ENCODE measurements around the gene SEC23B. TPM values are rescaled to one million over a fixed set of nuclear protein-coding genes. Genes with fewer than 3 reads are reported as not detected.
A peak's percentile ranks its signal among the peaks of the same experiment; 100 is the strongest.

SEC23B gene
- total and polyA plus RNA-seq, 2 experiments from 2014 or later: 27.2 to 66.6 TPM

DNA sequence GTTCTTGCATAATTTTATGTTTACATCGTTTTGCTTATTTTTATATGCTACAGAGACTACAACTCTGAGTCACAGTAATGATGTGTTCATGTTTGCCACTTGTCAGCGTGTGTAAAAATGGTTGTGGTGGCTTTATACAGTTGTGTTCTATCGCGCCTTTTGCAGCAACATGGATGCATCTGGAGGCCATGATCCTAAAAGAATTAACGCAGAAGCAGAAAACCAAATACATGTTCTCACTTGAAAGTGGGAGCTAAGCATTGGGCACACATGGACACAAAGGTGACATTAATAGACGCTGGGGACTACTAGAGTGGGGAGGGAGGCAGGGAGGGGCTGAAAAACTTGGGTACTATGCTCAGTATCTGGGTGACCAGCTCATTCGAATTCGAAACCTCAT is 996 bp upstream of the SEC23B start:
- 0 out of 2 replicates have a peak, but pooled peaks cover 3% of the 10 kb centered on the region for H3F3A ChIP-seq (replicated peaks; ENCODE audit: low read depth)
- peaks cover 29% of the 10 kb centered on the region for H3K36me3 Mint-ChIP-seq (ENCODE audit: low read depth)
- ATAC-seq (no peak), DNase-seq (ENCODE audit: low spot score) (peak; percentile 4)
- H3K36me3 ChIP-seq (ENCODE audit: insufficient read depth): peaks cover 15% of the 10 kb centered on the region; the same call in 1 of the 2 replicates
- no peaks in the 10 kb centered on the region for H3K9me3 Mint-ChIP-seq
- H4K20me1 ChIP-seq (replicated peaks; ENCODE audit: insufficient read depth): no peaks in the 10 kb centered on the region
- H2AFZ ChIP-seq: peak overlapping the region; percentile 18; the same call in 1 of the 2 replicates
- H3K4me3 ChIP-seq: peak overlapping the region; percentile 84
- H3K27ac Mint-ChIP-seq: peak overlapping the region; percentile 100
- peaks cover 15% of the 10 kb centered on the region for H3K4me1 Mint-ChIP-seq
- peaks cover 14% of the 10 kb centered on the region for H3K4me1 ChIP-seq (ENCODE audit: insufficient read depth)
- TF ChIP-seq STAT1 (IDR thresholded peaks at IDR 0.05; ENCODE audit: unreplicated experiment) (no peak), EZH2phosphoT487 (IDR thresholded peaks at IDR 0.05; ENCODE audit: unreplicated experiment) (no peak), JUNB (IDR thresholded peaks at IDR 0.05; ENCODE audit: unreplicated experiment) (no peak), POLR2AphosphoS5 (IDR thresholded peaks at IDR 0.05; ENCODE audit: low read depth) (no peak), NANOG (IDR thresholded peaks at IDR 0.05; ENCODE audit: borderline replicate concordance) (no peak), ZNF331 (CRISPR knock-in tag; IDR thresholded peaks at IDR 0.05; ENCODE audit: low read depth) (no peak), ZNF114 (CRISPR knock-in tag; IDR thresholded peaks at IDR 0.05) (no peak), EZH2 (IDR thresholded peaks at IDR 0.05; ENCODE audit: low read depth, unreplicated experiment) (no peak), CREB1 (CRISPR knock-in tag; IDR thresholded peaks at IDR 0.05; ENCODE audit: low read depth) (no peak)
- TF ChIP-seq, protein P1, sequence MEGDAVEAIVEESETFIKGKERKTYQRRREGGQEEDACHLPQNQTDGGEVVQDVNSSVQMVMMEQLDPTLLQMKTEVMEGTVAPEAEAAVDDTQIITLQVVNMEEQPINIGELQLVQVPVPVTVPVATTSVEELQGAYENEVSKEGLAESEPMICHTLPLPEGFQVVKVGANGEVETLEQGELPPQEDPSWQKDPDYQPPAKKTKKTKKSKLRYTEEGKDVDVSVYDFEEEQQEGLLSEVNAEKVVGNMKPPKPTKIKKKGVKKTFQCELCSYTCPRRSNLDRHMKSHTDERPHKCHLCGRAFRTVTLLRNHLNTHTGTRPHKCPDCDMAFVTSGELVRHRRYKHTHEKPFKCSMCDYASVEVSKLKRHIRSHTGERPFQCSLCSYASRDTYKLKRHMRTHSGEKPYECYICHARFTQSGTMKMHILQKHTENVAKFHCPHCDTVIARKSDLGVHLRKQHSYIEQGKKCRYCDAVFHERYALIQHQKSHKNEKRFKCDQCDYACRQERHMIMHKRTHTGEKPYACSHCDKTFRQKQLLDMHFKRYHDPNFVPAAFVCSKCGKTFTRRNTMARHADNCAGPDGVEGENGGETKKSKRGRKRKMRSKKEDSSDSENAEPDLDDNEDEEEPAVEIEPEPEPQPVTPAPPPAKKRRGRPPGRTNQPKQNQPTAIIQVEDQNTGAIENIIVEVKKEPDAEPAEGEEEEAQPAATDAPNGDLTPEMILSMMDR (conservative IDR thresholded peaks at IDR 0.05; ENCODE audit: low read depth in 2 of 2): no peak
- TF ChIP-seq, protein P2, sequence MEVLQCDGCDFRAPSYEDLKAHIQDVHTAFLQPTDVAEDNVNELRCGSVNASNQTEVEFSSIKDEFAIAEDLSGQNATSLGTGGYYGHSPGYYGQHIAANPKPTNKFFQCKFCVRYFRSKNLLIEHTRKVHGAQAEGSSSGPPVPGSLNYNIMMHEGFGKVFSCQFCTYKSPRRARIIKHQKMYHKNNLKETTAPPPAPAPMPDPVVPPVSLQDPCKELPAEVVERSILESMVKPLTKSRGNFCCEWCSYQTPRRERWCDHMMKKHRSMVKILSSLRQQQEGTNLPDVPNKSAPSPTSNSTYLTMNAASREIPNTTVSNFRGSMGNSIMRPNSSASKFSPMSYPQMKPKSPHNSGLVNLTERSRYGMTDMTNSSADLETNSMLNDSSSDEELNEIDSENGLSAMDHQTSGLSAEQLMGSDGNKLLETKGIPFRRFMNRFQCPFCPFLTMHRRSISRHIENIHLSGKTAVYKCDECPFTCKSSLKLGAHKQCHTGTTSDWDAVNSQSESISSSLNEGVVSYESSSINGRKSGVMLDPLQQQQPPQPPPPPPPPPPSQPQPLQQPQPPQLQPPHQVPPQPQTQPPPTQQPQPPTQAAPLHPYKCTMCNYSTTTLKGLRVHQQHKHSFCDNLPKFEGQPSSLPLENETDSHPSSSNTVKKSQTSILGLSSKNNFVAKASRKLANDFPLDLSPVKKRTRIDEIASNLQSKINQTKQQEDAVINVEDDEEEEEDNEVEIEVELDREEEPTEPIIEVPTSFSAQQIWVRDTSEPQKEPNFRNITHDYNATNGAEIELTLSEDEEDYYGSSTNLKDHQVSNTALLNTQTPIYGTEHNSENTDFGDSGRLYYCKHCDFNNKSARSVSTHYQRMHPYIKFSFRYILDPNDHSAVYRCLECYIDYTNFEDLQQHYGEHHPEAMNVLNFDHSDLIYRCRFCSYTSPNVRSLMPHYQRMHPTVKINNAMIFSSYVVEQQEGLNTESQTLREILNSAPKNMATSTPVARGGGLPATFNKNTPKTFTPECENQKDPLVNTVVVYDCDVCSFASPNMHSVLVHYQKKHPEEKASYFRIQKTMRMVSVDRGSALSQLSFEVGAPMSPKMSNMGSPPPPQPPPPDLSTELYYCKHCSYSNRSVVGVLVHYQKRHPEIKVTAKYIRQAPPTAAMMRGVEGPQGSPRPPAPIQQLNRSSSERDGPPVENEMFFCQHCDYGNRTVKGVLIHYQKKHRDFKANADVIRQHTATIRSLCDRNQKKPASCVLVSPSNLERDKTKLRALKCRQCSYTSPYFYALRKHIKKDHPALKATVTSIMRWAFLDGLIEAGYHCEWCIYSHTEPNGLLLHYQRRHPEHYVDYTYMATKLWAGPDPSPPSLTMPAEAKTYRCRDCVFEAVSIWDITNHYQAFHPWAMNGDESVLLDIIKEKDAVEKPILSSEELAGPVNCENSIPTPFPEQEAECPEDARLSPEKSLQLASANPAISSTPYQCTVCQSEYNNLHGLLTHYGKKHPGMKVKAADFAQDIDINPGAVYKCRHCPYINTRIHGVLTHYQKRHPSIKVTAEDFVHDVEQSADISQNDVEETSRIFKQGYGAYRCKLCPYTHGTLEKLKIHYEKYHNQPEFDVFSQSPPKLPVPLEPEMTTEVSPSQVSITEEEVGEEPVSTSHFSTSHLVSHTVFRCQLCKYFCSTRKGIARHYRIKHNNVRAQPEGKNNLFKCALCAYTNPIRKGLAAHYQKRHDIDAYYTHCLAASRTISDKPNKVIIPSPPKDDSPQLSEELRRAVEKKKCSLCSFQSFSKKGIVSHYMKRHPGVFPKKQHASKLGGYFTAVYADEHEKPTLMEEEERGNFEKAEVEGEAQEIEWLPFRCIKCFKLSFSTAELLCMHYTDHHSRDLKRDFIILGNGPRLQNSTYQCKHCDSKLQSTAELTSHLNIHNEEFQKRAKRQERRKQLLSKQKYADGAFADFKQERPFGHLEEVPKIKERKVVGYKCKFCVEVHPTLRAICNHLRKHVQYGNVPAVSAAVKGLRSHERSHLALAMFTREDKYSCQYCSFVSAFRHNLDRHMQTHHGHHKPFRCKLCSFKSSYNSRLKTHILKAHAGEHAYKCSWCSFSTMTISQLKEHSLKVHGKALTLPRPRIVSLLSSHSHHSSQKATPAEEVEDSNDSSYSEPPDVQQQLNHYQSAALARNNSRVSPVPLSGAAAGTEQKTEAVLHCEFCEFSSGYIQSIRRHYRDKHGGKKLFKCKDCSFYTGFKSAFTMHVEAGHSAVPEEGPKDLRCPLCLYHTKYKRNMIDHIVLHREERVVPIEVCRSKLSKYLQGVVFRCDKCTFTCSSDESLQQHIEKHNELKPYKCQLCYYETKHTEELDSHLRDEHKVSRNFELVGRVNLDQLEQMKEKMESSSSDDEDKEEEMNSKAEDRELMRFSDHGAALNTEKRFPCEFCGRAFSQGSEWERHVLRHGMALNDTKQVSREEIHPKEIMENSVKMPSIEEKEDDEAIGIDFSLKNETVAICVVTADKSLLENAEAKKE (CRISPR knock-in tag; IDR thresholded peaks at IDR 0.05): no peak
- TF ChIP-seq, protein P3, sequence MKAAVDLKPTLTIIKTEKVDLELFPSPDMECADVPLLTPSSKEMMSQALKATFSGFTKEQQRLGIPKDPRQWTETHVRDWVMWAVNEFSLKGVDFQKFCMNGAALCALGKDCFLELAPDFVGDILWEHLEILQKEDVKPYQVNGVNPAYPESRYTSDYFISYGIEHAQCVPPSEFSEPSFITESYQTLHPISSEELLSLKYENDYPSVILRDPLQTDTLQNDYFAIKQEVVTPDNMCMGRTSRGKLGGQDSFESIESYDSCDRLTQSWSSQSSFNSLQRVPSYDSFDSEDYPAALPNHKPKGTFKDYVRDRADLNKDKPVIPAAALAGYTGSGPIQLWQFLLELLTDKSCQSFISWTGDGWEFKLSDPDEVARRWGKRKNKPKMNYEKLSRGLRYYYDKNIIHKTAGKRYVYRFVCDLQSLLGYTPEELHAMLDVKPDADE (IDR thresholded peaks at IDR 0.05): no peak
- TF ChIP-seq, protein P4, sequence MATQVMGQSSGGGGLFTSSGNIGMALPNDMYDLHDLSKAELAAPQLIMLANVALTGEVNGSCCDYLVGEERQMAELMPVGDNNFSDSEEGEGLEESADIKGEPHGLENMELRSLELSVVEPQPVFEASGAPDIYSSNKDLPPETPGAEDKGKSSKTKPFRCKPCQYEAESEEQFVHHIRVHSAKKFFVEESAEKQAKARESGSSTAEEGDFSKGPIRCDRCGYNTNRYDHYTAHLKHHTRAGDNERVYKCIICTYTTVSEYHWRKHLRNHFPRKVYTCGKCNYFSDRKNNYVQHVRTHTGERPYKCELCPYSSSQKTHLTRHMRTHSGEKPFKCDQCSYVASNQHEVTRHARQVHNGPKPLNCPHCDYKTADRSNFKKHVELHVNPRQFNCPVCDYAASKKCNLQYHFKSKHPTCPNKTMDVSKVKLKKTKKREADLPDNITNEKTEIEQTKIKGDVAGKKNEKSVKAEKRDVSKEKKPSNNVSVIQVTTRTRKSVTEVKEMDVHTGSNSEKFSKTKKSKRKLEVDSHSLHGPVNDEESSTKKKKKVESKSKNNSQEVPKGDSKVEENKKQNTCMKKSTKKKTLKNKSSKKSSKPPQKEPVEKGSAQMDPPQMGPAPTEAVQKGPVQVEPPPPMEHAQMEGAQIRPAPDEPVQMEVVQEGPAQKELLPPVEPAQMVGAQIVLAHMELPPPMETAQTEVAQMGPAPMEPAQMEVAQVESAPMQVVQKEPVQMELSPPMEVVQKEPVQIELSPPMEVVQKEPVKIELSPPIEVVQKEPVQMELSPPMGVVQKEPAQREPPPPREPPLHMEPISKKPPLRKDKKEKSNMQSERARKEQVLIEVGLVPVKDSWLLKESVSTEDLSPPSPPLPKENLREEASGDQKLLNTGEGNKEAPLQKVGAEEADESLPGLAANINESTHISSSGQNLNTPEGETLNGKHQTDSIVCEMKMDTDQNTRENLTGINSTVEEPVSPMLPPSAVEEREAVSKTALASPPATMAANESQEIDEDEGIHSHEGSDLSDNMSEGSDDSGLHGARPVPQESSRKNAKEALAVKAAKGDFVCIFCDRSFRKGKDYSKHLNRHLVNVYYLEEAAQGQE (IDR thresholded peaks at IDR 0.05; ENCODE audit: unreplicated experiment): no peak
- H3K27me3 Mint-ChIP-seq (ENCODE audit: insufficient read depth, low read depth, poor library complexity): peaks cover 10% of the 10 kb centered on the region
- no peaks in the 10 kb centered on the region for H3K27me3 ChIP-seq (ENCODE audit: insufficient read depth)
- peak overlapping the region; percentile 79 for H3K4me2 ChIP-seq
- H3K9me2 ChIP-seq (ENCODE audit: insufficient read depth): no peaks in the 10 kb centered on the region
- H3K27ac ChIP-seq (ENCODE audit: low read depth): peak overlapping the region; percentile 94; the same call in 1 of the 2 replicates
- H3K79me2 ChIP-seq (replicated peaks; ENCODE audit: insufficient read depth): peaks cover 24% of the 10 kb centered on the region
- peak overlapping the region; percentile 98 for H3K4me3 Mint-ChIP-seq

Measured in GM23338 (cell line).